ENCODE results near the gene PTPRD. TPM values are rescaled to one million over a fixed set of nuclear protein-coding genes. Genes with fewer than 3 reads are reported as not detected.

Gene PTPRD
- total RNA-seq, 1 experiment from 2014 or later, result 69.6 TPM

- no peaks in the 10 kb centered on the region for H3K36me3 Mint-ChIP-seq
- no peak for TF ChIP-seq USF1 (CRISPR knock-in tag; IDR thresholded peaks at IDR 0.05)
- TF ChIP-seq, protein P1, sequence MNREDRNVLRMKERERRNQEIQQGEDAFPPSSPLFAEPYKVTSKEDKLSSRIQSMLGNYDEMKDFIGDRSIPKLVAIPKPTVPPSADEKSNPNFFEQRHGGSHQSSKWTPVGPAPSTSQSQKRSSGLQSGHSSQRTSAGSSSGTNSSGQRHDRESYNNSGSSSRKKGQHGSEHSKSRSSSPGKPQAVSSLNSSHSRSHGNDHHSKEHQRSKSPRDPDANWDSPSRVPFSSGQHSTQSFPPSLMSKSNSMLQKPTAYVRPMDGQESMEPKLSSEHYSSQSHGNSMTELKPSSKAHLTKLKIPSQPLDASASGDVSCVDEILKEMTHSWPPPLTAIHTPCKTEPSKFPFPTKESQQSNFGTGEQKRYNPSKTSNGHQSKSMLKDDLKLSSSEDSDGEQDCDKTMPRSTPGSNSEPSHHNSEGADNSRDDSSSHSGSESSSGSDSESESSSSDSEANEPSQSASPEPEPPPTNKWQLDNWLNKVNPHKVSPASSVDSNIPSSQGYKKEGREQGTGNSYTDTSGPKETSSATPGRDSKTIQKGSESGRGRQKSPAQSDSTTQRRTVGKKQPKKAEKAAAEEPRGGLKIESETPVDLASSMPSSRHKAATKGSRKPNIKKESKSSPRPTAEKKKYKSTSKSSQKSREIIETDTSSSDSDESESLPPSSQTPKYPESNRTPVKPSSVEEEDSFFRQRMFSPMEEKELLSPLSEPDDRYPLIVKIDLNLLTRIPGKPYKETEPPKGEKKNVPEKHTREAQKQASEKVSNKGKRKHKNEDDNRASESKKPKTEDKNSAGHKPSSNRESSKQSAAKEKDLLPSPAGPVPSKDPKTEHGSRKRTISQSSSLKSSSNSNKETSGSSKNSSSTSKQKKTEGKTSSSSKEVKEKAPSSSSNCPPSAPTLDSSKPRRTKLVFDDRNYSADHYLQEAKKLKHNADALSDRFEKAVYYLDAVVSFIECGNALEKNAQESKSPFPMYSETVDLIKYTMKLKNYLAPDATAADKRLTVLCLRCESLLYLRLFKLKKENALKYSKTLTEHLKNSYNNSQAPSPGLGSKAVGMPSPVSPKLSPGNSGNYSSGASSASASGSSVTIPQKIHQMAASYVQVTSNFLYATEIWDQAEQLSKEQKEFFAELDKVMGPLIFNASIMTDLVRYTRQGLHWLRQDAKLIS (CRISPR knock-in tag; IDR thresholded peaks at IDR 0.05; ENCODE audit: borderline replicate concordance), result no peak
- no peak for TF ChIP-seq ZNF425 (CRISPR knock-in tag; conservative IDR thresholded peaks at IDR 0.05)
- no peak for TF ChIP-seq PRRX2 (CRISPR knock-in tag; IDR thresholded peaks at IDR 0.05)
- no peak for TF ChIP-seq TEAD1 (CRISPR knock-in tag; IDR thresholded peaks at IDR 0.05)
- TF ChIP-seq NR3C1 (CRISPR knock-in tag; conservative IDR thresholded peaks at IDR 0.05; ENCODE audit: low read depth), result no peak
- TF ChIP-seq, protein P2, sequence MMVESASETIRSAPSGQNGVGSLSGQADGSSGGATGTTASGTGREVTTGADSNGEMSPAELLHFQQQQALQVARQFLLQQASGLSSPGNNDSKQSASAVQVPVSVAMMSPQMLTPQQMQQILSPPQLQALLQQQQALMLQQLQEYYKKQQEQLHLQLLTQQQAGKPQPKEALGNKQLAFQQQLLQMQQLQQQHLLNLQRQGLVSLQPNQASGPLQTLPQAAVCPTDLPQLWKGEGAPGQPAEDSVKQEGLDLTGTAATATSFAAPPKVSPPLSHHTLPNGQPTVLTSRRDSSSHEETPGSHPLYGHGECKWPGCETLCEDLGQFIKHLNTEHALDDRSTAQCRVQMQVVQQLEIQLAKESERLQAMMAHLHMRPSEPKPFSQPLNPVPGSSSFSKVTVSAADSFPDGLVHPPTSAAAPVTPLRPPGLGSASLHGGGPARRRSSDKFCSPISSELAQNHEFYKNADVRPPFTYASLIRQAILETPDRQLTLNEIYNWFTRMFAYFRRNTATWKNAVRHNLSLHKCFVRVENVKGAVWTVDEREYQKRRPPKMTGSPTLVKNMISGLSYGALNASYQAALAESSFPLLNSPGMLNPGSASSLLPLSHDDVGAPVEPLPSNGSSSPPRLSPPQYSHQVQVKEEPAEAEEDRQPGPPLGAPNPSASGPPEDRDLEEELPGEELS (CRISPR knock-in tag; IDR thresholded peaks at IDR 0.05), result no peak
- TF ChIP-seq, protein P3, sequence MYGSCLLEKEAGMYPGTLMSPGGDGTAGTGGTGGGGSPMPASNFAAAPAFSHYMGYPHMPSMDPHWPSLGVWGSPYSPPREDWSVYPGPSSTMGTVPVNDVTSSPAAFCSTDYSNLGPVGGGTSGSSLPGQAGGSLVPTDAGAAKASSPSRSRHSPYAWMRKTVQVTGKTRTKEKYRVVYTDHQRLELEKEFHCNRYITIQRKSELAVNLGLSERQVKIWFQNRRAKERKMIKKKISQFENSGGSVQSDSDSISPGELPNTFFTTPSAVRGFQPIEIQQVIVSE (CRISPR knock-in tag; IDR thresholded peaks at IDR 0.05; ENCODE audit: borderline replicate concordance), result no peak
- TF ChIP-seq EMX1 (CRISPR knock-in tag; IDR thresholded peaks at IDR 0.05), result no peak
- TF ChIP-seq ZMAT4 (CRISPR knock-in tag; IDR thresholded peaks at IDR 0.05), result no peak
- no peak for TF ChIP-seq ZNF317 (CRISPR knock-in tag; IDR thresholded peaks at IDR 0.05; ENCODE audit: borderline replicate concordance, low read depth)
- TF ChIP-seq AR (CRISPR knock-in tag; IDR thresholded peaks at IDR 0.05), result no peak
- TF ChIP-seq NR2C2 (CRISPR knock-in tag; IDR thresholded peaks at IDR 0.05), result no peak
- no peak for TF ChIP-seq JUN (CRISPR knock-in tag; IDR thresholded peaks at IDR 0.05)
- TF ChIP-seq MLX (CRISPR knock-in tag; IDR thresholded peaks at IDR 0.05), result no peak
- TF ChIP-seq MYBL2 (CRISPR knock-in tag; IDR thresholded peaks at IDR 0.05), result no peak
- no peak for TF ChIP-seq TEAD4 (CRISPR knock-in tag; IDR thresholded peaks at IDR 0.05)
- TF ChIP-seq ATF1 (CRISPR knock-in tag; IDR thresholded peaks at IDR 0.05), result no peak
- TF ChIP-seq ZNF121 (CRISPR knock-in tag; IDR thresholded peaks at IDR 0.05), result no peak
- no peak for TF ChIP-seq FOXP1 (CRISPR knock-in tag; IDR thresholded peaks at IDR 0.05; ENCODE audit: borderline replicate concordance)
- no peaks in the 10 kb centered on the region for H3K27me3 Mint-ChIP-seq (ENCODE audit: low read depth)
- peaks cover 3% of the 10 kb centered on the region; the same call in 1 of the 2 replicates for H3K9me3 Mint-ChIP-seq
- H3K4me1 Mint-ChIP-seq, result peaks cover 51% of the 10 kb centered on the region
- ChIA-PET POLR2A (no interaction called here), CTCF (no interaction called here)
- no peak for DNase-seq (ENCODE audit: low spot score)
- no peak for ATAC-seq
- H3K27ac Mint-ChIP-seq, result peak overlapping the region; percentile 95
- H3K4me3 Mint-ChIP-seq, result no peak overlapping the region
These were observed 1786.5 kb downstream of the PTPRD start for GRCh38 chr9:8826281-8826680.
